ENCODE results near the gene B4GALT7.
"Not testable (repeated sequence)": the region's sequence is repeated elsewhere in the genome, so short reads cannot be mapped to it uniquely, and the experiment has no call there.

B4GALT7 gene

GRCh38 chr5:177599731-177600507 lies at the start of gene B4GALT7:
TSS of gene B4GALT7 (plus strand) at chr5:177600132. CDS start at chr5:177600211, 79 bp downstream.
- DNase-seq, result peak; percentile 86

GRCh38 chr5:177552839-177553455 lies 47.0 kb upstream of the B4GALT7 start:
- no peak for DNase-seq

GRCh38 chr5:177553671-177554429 lies 46.1 kb upstream of the B4GALT7 start:
- peak; percentile 35 for DNase-seq

GRCh38 chr5:177554474-177555111 lies 45.3 kb upstream of the B4GALT7 start, which contains the start of gene FAM193B:
TSS of gene FAM193B (minus strand) at chr5:177554563. CDS start at chr5:177554458, 105 bp downstream.
- DNase-seq, result peak; percentile 94

GRCh38 chr5:177555228-177555627 lies 44.7 kb upstream of the B4GALT7 start:
- no peak for DNase-seq

GRCh38 chr5:177555665-177556064 lies 44.3 kb upstream of the B4GALT7 start:
- no peak for DNase-seq

- DNase-seq, result no peak
Measured at GRCh38 chr5:177557041-177557647, 42.8 kb upstream of the B4GALT7 start.

- DNase-seq, result no peak
Measured at GRCh38 chr5:177557796-177558195, 42.1 kb upstream of the B4GALT7 start.

GRCh38 chr5:177559446-177559941 lies 40.4 kb upstream of the B4GALT7 start:
- not testable (repeated sequence) for DNase-seq

GRCh38 chr5:177565046-177565445 lies 34.9 kb upstream of the B4GALT7 start:
- DNase-seq, result no peak

GRCh38 chr5:177568326-177568725 lies 31.6 kb upstream of the B4GALT7 start:
- no peak for DNase-seq

GRCh38 chr5:177569894-177570293 lies 30.0 kb upstream of the B4GALT7 start:
- DNase-seq, result no peak

GRCh38 chr5:177575488-177575887 lies 24.4 kb upstream of the B4GALT7 start:
- DNase-seq, result no peak

GRCh38 chr5:177576169-177576568 lies 23.8 kb upstream of the B4GALT7 start:
- no peak for DNase-seq

- no peak for DNase-seq
Measured at GRCh38 chr5:177578316-177578715, 21.6 kb upstream of the B4GALT7 start.

- no peak for DNase-seq
Measured at GRCh38 chr5:177588413-177588909, 11.5 kb upstream of the B4GALT7 start.

- no peak for DNase-seq
Measured at GRCh38 chr5:177590406-177590805, 9.5 kb upstream of the B4GALT7 start.

GRCh38 chr5:177591690-177592009 lies 8.3 kb upstream of the B4GALT7 start:
- no peak for DNase-seq

GRCh38 chr5:177592010-177592834 lies 7.7 kb upstream of the B4GALT7 start, which contains the start of gene TMED9:
TSS of gene TMED9 (plus strand) at chr5:177592203. CDS start at chr5:177592215, 12 bp downstream.
- peak; percentile 85 for DNase-seq

GRCh38 chr5:177592905-177593304 lies 7.0 kb upstream of the B4GALT7 start:
- no peak for DNase-seq

- DNase-seq, result no peak
Measured at GRCh38 chr5:177593511-177593910, 6.4 kb upstream of the B4GALT7 start.
